ENCODE results near the gene HDAC7.

Gene HDAC7

GRCh38 chr12:47822863-47823262 is 3.2 kb upstream of the HDAC7 start:
- TF ChIP-seq, protein P1, sequence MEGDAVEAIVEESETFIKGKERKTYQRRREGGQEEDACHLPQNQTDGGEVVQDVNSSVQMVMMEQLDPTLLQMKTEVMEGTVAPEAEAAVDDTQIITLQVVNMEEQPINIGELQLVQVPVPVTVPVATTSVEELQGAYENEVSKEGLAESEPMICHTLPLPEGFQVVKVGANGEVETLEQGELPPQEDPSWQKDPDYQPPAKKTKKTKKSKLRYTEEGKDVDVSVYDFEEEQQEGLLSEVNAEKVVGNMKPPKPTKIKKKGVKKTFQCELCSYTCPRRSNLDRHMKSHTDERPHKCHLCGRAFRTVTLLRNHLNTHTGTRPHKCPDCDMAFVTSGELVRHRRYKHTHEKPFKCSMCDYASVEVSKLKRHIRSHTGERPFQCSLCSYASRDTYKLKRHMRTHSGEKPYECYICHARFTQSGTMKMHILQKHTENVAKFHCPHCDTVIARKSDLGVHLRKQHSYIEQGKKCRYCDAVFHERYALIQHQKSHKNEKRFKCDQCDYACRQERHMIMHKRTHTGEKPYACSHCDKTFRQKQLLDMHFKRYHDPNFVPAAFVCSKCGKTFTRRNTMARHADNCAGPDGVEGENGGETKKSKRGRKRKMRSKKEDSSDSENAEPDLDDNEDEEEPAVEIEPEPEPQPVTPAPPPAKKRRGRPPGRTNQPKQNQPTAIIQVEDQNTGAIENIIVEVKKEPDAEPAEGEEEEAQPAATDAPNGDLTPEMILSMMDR (IDR thresholded peaks at IDR 0.05; ENCODE audit: borderline replicate concordance, insufficient read depth, low read depth, low read length): no peak
- H3K4me3 ChIP-seq (ENCODE audit: low read depth, low read length): no peak overlapping the region

GRCh38 chr12:47822401-47822800 is 2.7 kb upstream of the HDAC7 start:
- no peak overlapping the region for H3K4me3 ChIP-seq (ENCODE audit: low read depth, low read length)
- TF ChIP-seq, protein P1 (IDR thresholded peaks at IDR 0.05; ENCODE audit: borderline replicate concordance, insufficient read depth, low read depth, low read length): no peak

DNA sequence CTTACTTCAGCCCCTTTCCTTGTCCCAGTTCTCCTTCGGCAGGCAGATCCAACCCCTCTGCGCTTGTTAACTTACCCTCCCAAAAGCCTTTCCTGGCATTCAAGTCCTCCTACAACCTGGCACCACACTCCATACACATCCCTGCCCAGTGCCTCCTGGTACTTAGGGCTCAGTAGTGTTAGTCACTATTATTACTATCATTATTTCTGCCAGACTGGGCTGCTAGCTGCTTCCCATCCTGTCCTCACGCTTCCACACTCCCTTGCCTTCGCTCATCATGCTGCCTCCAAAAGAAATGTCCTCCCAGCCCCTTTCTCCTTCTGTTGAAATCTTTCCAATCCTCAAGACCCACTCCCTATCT is 1.6 kb upstream of the HDAC7 start:
- no peak overlapping the region for H3K4me3 ChIP-seq (ENCODE audit: low read depth, low read length)

GRCh38 chr12:47820631-47821345 is 1.1 kb upstream of the HDAC7 start:
- TF ChIP-seq, protein P1 (IDR thresholded peaks at IDR 0.05; ENCODE audit: borderline replicate concordance, insufficient read depth, low read depth, low read length): no peak

More for the DNA sequence above, 1.6 kb upstream of the HDAC7 start:
- TF ChIP-seq, protein P1 (IDR thresholded peaks at IDR 0.05; ENCODE audit: borderline replicate concordance, insufficient read depth, low read depth, low read length): no peak

GRCh38 chr12:47819138-47819895 is 386 bp downstream of the HDAC7 start:
- TF ChIP-seq, protein P1 (IDR thresholded peaks at IDR 0.05; ENCODE audit: borderline replicate concordance, insufficient read depth, low read depth, low read length): 0 out of 2 replicates have a peak, but pooled peaks have one; percentile 21
- peak overlapping the region; percentile 66 for H3K4me3 ChIP-seq (ENCODE audit: low read depth, low read length)

More at GRCh38 chr12:47820631-47821345, 1.1 kb upstream of the HDAC7 start:
- H3K4me3 ChIP-seq (ENCODE audit: low read depth, low read length): no peak overlapping the region

GRCh38 chr12:47818467-47819137 is 1.1 kb downstream of the HDAC7 start:
- TF ChIP-seq, protein P1 (IDR thresholded peaks at IDR 0.05; ENCODE audit: borderline replicate concordance, insufficient read depth, low read depth, low read length): no peak
- H3K4me3 ChIP-seq (ENCODE audit: low read depth, low read length): peak overlapping the region; percentile 66
